GM19043 (cell line): ENCODE measurements around the gene AAMP.

Source experiments
- ATAC-seq: cut with Tn5 transposase; IDR thresholded peaks from one replicate; pipeline ENCODE4 v1.9.1; 2021; ENCODE audit warnings: low read depth; ENCODE audit not compliant: unreplicated experiment

AAMP gene

GRCh38 chr2:218294430-218295022 lies 24.6 kb upstream of the AAMP start:
- ATAC-seq, result no peak

DNA sequence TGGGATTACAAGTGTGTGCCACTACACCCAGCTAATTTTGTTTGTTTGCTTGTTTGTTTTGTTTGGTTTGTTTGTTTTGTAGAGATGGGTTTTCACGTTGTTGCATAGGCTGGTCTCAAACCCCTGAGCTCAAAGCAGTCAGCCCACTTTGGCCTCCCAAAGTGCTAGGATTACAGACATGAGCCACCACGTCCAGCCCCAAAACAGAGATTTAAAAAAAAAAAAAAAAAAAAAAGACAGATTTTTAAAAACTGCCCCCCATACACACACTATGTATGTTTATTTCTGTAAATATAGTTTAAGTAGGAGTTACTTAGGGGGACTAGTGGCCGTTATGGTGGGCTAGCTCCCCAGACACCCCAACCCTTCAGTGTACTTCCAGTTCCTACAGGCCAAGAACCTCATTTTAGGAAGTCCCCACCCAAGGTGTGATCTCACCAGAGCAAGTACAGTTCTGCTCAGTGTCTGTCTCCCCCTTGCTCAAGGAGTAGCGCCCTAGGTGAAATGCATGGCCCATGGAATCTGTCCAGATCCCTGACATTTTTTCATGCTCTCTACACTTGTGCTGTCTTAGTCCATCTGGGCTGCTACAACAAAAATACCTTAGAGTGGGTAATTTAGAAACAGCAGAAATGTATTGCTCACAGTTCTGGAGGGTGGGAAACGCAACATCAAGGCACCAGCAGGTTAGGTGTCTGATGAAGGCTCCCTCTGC lies 23.9 kb upstream of the AAMP start:
- ATAC-seq, result no peak

DNA sequence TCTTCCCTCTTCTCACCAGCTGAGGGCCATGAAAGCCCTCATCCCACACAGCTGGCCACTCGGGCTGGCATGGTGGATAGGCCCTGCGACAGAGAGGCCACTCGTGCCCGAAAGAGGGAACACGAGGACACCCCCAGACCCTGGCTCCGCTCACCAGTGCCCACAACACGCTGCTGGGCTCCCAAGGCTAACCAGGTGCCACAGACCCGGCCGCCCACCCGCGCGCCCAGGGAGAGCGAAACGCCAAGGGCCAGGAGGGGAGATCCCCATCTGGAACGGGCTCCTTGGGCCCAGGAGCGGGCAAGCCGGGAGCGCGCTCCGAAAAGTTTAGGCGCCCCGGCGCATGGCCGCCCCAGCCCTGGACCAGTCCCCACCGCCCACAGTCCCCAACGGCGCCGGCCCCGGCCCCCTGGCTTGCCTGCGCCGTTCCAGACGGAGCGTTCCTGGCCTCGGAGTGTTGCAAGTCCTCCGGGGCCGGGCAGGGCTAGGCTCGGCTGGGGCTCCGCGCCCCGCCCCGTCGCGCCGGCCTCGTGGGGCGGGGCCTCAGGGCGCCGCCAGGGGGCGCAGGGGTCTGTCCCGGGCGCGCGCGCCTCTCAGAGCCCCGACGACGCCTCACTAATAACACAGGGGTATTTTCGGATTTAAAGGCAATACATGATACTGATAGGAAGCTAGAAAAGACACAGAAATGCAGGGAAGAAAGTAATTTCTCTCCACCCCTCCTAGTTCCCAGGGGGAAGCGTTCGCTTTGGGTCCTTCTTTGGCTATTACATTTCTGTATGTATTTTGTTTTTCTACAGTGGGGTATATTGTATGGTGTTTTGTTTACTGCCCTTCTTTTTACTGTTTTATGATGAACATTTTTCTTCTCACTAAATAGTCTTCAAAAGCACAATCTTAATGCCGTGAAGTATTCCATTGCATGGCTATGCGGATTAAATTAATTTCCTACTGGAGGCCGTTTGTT lies 22.4 kb upstream of the AAMP start, which contains the start of gene TMBIM1:
TMBIM1 (minus strand) TSS at position 456 of the 967 bp plus-strand sequence. CDS start 10,362 bp downstream, outside the sequence.
- ATAC-seq, result peak; percentile 54

DNA sequence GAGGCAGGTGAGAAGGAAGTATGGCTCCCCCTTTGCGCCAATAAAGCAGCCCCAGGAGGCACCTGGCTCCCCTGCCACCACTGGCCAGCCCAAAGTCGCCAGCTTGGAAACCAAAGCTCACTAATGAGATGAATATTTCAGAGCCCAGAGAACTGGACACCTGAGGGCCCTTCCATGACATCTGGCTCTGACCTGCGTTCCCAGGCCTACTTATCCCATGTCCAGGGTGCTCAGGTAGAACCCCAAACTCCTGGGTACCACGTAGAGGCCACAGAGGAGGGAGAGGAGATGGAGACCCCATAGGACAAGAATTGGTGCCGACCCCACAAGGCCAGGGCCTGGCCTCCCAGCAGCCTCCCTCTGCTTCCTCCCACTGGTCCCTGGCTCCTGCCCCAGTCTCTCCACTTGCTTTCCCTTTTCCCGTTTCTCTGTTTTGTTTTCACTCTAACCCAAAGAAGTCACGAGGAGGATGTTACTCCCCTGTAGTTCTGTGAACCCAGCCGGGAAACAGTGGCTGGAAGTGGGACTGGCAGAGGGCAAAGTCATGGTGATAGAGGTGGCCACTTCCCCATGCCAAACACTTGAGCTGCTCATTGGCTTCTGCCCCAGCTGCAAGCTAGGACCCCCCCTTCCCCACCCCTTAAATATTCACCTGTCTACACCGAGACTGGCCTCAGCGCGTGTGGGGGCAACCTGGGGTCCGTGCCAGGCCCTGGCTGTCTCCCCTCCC lies 21.5 kb upstream of the AAMP start:
- no peak for ATAC-seq

DNA sequence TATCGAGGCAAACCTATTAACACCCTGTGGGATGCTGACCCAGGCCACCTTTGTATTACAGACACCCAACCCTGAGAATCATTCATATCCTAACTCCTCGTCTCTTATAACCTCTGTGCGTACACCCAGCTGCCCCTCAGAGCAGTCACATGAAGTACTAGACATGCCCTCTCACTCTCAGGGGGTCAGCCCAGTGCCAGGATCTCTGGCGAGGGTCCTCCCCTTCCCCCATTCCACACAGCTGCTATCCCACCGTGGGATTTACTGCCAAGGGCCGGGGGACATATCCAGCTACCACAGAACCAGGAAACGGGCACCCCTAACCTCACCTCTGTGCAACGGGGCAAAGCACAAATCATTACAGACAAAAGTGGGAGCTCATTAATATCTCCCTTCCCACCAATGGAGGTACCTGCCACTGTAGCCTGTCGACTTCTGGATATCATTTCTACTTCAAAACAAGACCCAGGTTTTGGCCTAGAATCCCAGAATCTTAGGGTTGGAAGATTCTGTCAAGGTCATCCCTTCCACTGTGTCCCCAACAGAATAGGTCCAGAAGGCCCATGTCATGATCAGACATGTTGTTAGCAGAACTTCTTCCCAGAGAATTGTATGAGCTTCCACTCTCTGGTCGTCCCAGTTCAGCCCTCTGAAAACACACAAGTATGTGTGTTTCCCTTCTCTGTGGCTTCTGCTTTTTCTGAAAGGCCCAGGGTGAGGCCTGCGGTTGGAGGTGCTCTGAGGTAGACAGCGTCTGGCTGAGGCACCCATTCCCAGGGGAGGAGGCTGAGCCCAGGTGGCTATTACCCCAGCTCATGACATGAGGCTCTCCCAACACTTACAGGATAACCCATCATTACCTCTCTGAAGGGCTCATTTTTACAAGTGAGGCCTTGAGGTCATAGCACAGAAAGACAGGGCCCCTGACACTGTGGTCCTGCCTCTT lies 20.7 kb upstream of the AAMP start:
- peak; percentile 54 for ATAC-seq

- no peak for ATAC-seq
Measured at GRCh38 chr2:218289639-218290315, 19.8 kb upstream of the AAMP start.

DNA sequence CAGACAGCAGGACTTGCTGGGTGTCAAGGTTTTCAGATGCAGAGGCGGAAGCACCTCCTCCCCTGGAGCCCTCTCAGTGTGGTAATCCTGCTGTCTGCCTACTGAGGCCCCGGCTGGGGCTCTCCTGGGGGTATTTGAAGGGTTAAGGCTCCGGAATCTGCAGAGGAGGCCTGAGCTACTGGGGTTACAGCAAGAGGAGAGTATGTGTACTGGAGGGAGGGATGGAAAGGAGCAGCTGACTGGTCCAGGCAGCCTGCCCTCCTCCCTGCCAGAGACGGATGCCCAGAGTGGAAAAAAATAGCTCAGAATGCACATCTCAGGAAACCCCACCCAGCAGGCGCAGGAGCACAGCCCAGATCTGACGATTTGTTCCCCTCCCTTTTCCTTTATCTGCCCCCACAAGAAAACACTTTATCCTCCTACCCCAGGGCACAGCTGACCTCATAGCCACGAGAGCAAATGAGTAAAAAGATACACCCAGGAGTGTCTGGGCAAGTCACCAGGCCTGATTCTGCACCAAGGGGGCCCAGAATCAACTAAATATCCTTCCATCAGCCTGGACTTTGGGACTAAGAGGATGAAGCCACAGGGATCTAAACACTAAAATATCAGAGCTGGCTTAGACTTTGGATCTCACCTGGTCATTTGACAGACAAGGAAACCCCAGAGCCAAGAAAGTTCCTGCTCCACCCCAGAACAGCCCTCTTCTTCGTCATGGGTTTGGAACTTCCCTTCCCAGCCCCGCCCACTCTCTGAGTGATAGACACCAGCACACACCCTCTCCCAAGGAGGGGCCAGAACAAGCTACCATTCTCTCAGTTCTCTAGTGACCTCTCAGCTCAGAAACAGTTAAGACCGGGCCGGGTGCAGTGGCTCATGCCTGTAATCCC lies 16.9 kb upstream of the AAMP start:
- ATAC-seq, result peak; percentile 65

GRCh38 chr2:218285604-218286003 lies 15.7 kb upstream of the AAMP start:
- no peak for ATAC-seq

- ATAC-seq, result no peak
Measured at GRCh38 chr2:218284106-218284811, 14.3 kb upstream of the AAMP start.

DNA sequence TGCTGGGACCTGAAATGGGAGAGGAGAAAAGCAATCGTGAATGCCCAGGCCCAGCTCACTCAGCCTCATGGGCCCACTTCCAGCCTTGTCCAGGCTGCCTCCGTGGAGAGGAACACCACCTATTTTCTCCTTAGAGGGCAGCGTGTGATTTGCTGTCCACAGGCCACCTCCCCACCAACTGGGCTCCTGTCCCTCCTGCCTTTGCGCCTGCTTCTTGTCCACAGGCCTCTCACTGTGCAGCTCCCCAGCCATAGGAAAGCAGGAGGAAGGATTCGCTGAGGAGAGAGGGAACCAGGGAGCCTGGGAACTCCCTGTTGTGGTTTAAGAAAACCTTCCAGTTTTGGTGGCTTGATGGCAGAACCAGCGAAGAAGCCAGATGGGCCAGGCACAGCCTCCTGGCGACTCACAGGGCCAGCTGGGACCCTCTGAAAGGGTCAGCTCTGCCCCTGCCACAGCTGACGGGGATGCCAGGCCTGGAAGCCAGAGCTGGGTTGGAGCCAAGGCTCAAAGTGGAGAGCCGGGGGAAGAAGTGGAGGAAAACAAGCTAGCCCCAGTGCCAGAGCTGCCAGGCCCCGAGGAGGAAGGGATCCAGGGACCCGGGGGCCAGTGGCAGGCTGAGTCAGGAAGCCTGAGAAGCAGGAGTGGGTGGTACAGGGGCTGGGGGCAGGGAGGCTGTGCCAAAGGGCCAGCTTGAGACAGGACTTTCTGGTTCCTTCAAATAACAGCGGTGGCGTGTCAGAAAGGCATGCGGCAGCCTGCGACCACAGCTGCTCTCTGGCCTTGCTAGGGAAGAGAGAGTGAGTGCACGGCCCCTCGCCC lies 12.4 kb upstream of the AAMP start:
- no peak for ATAC-seq

DNA sequence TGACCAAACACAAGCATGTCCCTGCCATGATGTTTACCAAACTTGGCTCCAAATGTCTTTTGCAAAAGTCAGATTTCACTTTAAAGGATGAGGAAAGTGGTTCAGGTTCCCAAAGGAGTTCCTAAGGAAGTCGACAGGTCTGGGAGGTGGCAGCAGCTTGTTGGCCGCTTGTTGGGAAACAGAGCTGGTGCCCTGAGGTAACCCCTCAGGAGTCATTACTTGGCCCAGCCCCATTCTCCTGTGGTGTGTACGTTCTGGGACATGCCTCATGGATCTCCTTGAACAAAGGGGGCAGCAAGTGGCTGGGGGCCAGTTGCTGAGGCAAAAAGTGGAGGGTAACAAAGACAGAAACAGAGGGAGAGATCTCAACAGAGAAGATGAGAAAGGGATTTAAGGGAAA lies 11.5 kb upstream of the AAMP start:
- ATAC-seq, result no peak

DNA sequence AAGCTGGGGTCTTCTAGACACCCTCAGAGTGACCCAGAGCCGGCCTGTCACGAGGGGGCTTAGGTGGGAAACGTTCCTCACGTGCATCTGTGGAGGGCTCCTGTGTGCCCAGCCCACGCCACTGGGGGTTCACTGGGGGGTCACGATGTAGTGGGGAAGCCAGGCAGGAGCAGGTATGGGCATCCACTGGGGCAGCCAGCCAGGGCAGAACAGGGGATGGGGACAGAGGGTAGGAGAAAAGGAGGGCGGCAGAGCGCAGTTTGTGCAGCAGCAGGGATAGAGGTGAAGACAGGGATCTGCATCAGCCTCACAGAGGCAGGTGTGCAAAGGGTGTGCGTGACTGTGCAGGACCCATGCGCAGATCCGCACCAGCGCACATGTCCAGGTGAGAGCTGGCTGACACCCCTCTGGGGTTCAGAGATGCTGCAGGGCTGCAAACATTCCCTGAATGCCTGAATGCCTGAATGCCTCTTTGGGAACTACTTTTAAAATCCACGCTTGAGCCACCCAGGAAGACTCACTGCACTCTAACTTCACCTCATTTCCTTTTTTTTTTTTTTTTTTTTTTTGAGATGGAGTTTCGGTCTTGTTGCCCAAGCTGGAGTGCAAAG lies 10.4 kb upstream of the AAMP start:
- no peak for ATAC-seq

DNA sequence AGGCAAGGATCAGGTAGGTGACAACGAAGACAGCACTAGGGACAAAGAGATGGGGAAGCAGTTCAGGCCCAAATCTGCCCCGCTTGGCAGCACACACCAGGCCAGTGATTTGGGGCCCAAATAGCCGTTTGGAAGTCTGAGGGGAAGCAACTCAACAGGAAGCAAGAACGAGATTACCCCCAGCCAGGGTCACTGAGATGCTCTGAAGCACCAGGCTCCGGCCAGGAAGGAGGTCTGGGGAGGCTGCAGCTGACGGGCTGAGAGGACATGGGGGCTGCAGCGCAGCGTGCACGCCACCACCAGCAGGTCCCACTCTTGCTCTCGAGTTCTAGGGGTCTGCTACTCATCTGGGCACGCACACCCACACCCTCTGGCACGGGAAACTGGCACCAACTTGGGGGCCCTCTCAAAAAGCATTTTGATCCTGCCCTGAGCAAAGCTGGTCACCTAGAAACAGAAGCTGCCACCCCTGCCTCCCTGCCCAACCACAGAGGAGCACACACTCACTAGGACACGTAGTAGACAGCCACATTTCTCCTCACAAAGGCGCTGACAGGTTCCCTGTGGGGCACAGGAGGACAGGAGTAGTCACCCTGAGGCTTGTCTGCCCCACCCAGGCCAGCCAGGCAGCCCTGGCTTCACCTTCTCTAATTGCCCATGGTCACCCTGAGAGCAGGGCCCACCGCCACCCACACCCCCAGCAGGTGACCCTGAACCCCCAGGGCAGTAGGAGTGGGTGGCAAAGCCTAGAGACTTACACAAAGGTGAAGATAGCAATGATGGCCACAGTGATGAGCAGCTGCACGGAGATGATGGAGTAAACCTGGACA lies 8.8 kb upstream of the AAMP start:
- ATAC-seq, result no peak

DNA sequence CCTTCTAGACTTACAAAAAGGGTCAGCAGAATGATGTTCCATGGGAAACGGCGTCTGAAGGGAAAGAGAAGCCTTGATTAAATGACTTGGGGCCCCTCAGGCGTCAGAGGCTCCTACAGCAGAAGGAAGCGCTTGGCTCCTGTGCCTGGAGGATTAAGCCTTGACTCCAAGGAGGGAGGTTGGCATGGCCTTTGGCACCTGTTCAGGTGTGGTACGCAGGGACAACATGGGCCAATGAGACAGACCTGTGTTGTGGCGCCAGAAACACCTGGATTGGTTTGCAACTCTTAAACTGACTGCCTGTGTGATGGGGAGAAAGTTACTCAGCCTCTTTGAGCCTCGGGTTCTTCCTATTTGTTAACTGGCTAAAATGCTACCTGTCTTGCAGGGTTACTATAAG lies 8.0 kb upstream of the AAMP start:
- no peak for ATAC-seq
